GM18951 (cell line): ENCODE results near the gene NOXRED1.

Experiments used
- POLR2A ChIP-seq: IDR thresholded peaks from 4 replicates; pipeline ENCODE4 v1.6.1; 2011; ENCODE audit warnings: mild to moderate bottlenecking; ENCODE audit not compliant: insufficient read length, insufficient read depth; ENCODE audit errors: extremely low read depth
- in situ Hi-C: fragments of 300-500 bp; cut with MboI; formaldehyde crosslinking; loops from one replicate; pipeline ENCODE4 v1.12.0; 2022; ENCODE audit warnings: low sequenced_read_pairs, mixed read lengths, inconsistent platforms; ENCODE audit not compliant: unreplicated experiment

NOXRED1 gene

DNA sequence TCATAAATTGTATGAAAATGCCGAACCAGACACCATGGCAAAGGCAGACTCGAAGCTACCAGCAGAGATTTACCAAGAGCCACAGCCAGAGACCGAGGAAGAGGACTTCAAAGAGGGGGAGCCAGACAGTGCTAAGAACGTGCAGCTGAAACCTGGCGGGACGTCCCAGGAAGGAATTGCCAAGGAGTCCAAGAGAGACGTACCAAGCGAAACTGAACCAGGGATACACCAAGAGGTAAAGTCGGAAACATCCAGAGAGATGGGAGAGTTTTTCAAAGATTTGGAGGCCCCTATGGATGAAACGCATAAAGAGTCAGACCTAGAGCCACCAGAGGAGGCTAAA is 45.9 kb downstream of the NOXRED1 start:
- in situ Hi-C loops: no loop called here
- TF ChIP-seq POLR2A: no peak

- TF ChIP-seq POLR2A: peak; percentile 71
- in situ Hi-C loops: no loop called here
These were observed 46.4 kb downstream of the NOXRED1 start, which contains the start of the genes SAMD15 and TMED8 for GRCh38 chr14:77376771-77377501. Gene SAMD15 (plus strand): TSS chr14:77377379. CDS start chr14:77377419, 40 bp downstream. Gene TMED8 (minus strand): TSS chr14:77377094. CDS start chr14:77377053, 41 bp downstream.

GRCh38 chr14:77375973-77376770 is 47.2 kb downstream of the NOXRED1 start:
- in situ Hi-C loops: no loop called here
- no peak for TF ChIP-seq POLR2A

GRCh38 chr14:77375164-77375950 is 48.0 kb downstream of the NOXRED1 start:
- in situ Hi-C loops: no loop called here

DNA sequence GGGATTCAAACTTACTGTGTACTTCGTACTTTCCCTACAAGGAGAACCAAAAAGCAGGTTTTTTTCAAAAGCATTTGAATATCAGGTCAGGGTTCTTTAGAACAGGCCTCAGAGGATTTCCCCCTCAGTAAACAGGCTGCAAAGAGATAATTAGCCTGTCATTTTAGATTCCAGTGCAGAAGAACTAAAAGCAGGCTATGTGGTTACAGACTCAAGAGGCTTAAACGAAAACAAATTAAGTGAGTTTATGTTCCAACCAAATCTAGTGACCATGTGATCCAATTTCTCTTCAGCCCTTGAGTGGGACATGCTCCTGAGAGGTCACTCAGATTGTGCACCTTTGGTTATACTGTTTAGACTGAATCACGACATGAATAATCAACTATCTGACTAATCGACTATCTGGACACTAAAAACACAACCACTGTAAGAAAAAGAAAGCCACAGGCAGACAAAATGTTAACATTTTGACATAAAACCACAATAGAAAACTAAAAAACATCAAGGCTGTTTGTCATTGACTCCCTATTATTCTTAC is 51.0 kb downstream of the NOXRED1 start:
- no peak for TF ChIP-seq POLR2A
- in situ Hi-C loops: no loop called here

More at GRCh38 chr14:77375164-77375950, 48.0 kb downstream of the NOXRED1 start:
- TF ChIP-seq POLR2A: no peak

GRCh38 chr14:77369285-77369684 is 54.0 kb downstream of the NOXRED1 start:
- in situ Hi-C loops: no loop called here
- TF ChIP-seq POLR2A: no peak

DNA sequence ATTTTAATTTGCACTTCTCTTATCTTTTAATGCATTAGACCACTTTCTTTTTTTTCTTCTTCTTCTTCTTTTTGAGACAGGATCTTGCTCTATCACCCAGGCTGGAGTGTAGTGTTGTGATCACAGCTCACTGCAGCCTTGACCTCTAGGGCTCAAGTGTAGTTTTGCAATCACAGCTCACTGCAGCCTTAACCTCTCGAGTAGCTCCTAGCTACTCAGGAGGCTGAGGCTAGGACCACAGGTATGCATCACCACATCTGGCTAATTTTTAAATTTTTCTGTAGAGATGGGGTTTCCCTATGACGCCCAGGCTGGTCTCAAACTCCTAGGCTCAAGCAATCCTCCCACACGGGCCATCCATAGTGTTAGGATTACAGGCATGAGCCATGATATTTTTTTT is 59.2 kb downstream of the NOXRED1 start:
- TF ChIP-seq POLR2A: no peak
- in situ Hi-C loops: no loop called here

GRCh38 chr14:77359626-77360025 is 63.7 kb downstream of the NOXRED1 start:
- TF ChIP-seq POLR2A: no peak
- in situ Hi-C loops: no loop called here

GRCh38 chr14:77356899-77357298 is 66.4 kb downstream of the NOXRED1 start:
- in situ Hi-C loops: no loop called here
- no peak for TF ChIP-seq POLR2A

DNA sequence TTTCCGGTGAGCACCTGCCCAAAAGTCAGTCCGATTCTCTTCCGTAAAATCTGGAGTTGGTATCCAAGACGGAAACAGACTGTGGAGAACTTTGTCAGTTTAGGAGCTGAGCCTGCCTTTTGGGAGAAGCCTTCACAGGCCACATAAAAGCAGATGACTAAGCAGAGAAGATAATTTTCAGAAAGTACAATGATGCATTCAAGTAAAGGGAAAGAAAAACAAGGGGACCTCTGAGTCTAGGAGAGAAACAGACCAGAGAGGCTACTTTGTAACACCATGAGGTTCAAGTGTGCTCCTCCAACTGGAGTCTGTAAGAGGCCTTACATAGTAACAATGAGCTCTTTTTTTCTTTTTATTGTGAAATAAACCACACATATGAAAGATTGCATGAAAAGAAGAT is 67.5 kb downstream of the NOXRED1 start:
- TF ChIP-seq POLR2A: no peak
- in situ Hi-C loops: no loop called here

- TF ChIP-seq POLR2A: no peak
- in situ Hi-C loops: no loop called here
These were observed 69.7 kb downstream of the NOXRED1 start for GRCh38 chr14:77353469-77354141.

DNA sequence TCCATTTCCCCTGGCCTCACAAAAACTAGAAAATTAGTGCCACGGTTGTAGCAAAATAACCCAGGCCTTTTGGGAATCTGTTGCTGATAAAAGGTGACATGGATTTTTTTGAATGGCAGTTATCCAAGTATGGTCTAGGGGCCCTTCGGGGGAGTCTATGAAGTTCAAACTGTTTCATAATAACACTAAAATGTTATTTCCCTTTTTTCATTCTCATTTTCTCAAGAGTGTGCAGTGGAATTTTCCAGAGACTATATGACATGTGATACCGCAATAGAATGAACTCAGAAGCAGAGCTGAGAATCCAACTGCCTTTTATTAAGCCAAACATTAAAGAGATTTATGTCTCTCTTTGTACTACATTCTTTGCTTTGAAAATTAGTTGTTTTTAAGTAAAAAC is 75.6 kb downstream of the NOXRED1 start:
- TF ChIP-seq POLR2A: no peak
- in situ Hi-C loops: no loop called here
